ENCODE measurements around the gene FAAP20.

DNA sequence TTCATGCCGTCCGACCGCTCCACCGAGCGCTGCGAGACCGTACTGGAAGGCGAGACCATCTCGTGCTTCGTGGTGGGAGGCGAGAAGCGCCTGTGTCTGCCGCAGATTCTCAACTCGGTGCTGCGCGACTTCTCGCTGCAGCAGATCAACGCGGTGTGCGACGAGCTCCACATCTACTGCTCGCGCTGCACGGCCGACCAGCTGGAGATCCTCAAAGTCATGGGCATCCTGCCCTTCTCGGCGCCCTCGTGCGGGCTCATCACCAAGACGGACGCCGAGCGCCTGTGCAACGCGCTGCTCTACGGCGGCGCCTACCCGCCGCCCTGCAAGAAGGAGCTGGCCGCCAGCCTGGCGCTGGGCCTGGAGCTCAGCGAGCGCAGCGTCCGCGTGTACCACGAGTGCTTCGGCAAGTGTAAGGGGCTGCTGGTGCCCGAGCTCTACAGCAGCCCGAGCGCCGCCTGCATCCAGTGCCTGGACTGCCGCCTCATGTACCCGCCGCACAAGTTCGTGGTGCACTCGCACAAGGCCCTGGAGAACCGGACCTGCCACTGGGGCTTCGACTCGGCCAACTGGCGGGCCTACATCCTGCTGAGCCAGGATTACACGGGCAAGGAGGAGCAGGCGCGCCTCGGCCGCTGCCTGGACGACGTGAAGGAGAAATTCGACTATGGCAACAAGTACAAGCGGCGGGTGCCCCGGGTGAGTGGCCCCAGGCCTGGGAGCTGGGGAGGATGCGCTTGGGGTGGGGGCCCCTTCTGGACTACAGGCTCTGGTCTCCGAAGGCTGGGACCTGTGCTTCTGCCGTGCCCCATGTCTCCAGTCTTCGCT lies 34.7 kb upstream of the FAAP20 start:
- TF ChIP-seq POLR2AphosphoS5 (IDR thresholded peaks at IDR 0.05; ENCODE audit: low read depth, low read length) (no peak), POLR2A (IDR thresholded peaks at IDR 0.05; ENCODE audit: low read depth, low read length) (no peak)

All from GM12891 (cell line).